ENCODE results near the gene FOXN1.

DNA sequence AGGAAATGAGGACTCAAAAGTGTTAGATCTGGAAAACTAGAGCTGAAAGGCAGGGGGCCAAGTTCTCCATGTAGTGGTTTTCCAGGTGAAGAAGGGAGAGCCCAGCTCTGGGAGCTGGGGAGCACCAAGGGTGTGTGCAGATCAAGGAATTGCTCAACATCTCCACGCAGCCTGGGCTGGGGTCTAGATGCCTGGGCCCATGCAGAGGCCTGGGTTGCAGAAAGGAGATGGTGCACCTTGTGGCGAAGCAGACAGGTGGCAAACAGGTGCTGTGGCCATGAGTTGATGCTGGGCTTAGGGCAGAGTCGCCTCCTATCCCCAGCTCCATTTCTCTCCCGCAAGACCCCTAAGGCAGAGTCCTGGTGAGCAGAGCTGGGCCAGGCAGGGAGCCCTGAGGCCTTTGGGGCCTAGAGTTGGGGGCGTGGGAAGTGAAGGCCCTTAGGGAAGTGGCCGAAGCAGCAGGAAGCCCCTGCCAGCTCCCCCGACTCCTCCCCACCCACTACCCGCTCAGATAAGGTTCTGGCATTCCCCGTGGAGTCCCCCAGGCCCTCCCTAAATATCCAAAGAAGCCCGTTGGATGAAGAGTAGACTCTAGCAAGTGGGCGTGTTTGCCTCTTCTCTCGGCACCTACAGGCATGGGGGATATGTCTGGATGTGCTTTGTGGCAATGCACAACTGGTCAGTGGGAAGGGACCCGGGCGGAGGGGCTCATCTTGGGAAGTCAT lies 777 bp downstream of the FOXN1 start:
- TF ChIP-seq, protein P1, sequence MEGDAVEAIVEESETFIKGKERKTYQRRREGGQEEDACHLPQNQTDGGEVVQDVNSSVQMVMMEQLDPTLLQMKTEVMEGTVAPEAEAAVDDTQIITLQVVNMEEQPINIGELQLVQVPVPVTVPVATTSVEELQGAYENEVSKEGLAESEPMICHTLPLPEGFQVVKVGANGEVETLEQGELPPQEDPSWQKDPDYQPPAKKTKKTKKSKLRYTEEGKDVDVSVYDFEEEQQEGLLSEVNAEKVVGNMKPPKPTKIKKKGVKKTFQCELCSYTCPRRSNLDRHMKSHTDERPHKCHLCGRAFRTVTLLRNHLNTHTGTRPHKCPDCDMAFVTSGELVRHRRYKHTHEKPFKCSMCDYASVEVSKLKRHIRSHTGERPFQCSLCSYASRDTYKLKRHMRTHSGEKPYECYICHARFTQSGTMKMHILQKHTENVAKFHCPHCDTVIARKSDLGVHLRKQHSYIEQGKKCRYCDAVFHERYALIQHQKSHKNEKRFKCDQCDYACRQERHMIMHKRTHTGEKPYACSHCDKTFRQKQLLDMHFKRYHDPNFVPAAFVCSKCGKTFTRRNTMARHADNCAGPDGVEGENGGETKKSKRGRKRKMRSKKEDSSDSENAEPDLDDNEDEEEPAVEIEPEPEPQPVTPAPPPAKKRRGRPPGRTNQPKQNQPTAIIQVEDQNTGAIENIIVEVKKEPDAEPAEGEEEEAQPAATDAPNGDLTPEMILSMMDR (conservative IDR thresholded peaks at IDR 0.05; ENCODE audit: low read length) = no peak
- TF ChIP-seq EZH2phosphoT487 (IDR thresholded peaks at IDR 0.05; ENCODE audit: borderline replicate concordance) = no peak

All from Loucy (cell line).